ENCODE results near the gene SLC7A8. TPM values are rescaled to one million over a fixed set of nuclear protein-coding genes. Genes with fewer than 3 reads are reported as not detected.

The SLC7A8 gene
- total RNA-seq, 2 experiments from 2014 or later = 0.73 to 0.80 TPM

GRCh38 chr14:23140371-23140770 lies 43.1 kb downstream of the SLC7A8 start:
- no peak for ATAC-seq (ENCODE audit: poor library complexity)
- H3K36me3 Mint-ChIP-seq (ENCODE audit: low read depth) = no peaks in the 10 kb centered on the region
- intact Hi-C loops (cut with DNase I, micrococcal nuclease) = no loop called here

GRCh38 chr14:23139874-23140273 lies 43.6 kb downstream of the SLC7A8 start:
- H3K27ac Mint-ChIP-seq = no peak overlapping the region
- POLR2A ChIA-PET = no interaction called here
- no peaks in the 10 kb centered on the region for H3K36me3 Mint-ChIP-seq (ENCODE audit: low read depth)
- Histone ChIP-seq H3K27ac (ENCODE audit: low read depth in 1 of 2, low read length in 2 of 2) (no peak overlapping the region), H3K27me3 (ENCODE audit: control insufficient read depth in 1 of 2, insufficient read depth in 2 of 2, low read length in 2 of 2) (no peaks in the 10 kb centered on the region), H3K9me3 (ENCODE audit: control insufficient read depth in 1 of 2, insufficient read depth in 1 of 2, low read length in 2 of 2) (no peaks in the 10 kb centered on the region), H3K4me1 (ENCODE audit: insufficient read depth, low read length) (no peaks in the 10 kb centered on the region), H3K36me3 (ENCODE audit: insufficient read depth, low read length) (no peaks in the 10 kb centered on the region), H3K4me3 (ENCODE audit: low read length) (no peak overlapping the region)
- peaks cover 4% of the 10 kb centered on the region for H3K27me3 Mint-ChIP-seq
- ATAC-seq (ENCODE audit: poor library complexity) (no peak), DNase-seq (no peak)
- no peak for TF ChIP-seq CTCF (IDR thresholded peaks at IDR 0.05)
- CTCF ChIA-PET = no interaction called here
- H3K4me1 Mint-ChIP-seq (ENCODE audit: low read depth) = no peaks in the 10 kb centered on the region
- H3K4me3 Mint-ChIP-seq = no peak overlapping the region
- intact Hi-C loops (cut with DNase I, micrococcal nuclease) = no loop called here
- no peaks in the 10 kb centered on the region for H3K9me3 Mint-ChIP-seq

More at GRCh38 chr14:23140371-23140770, 43.1 kb downstream of the SLC7A8 start:
- Histone ChIP-seq H3K4me1 (ENCODE audit: insufficient read depth, low read length) (no peaks in the 10 kb centered on the region), H3K27me3 (ENCODE audit: control insufficient read depth in 1 of 2, insufficient read depth in 2 of 2, low read length in 2 of 2) (no peaks in the 10 kb centered on the region), H3K9me3 (ENCODE audit: control insufficient read depth in 1 of 2, insufficient read depth in 1 of 2, low read length in 2 of 2) (no peaks in the 10 kb centered on the region), H3K27ac (ENCODE audit: low read depth in 1 of 2, low read length in 2 of 2) (no peak overlapping the region), H3K36me3 (ENCODE audit: insufficient read depth, low read length) (no peaks in the 10 kb centered on the region), H3K4me3 (ENCODE audit: low read length) (no peak overlapping the region)
- ChIA-PET CTCF (no interaction called here), POLR2A (no interaction called here)
- H3K4me3 Mint-ChIP-seq = no peak overlapping the region
- no peaks in the 10 kb centered on the region for H3K4me1 Mint-ChIP-seq (ENCODE audit: low read depth)
- DNase-seq = no peak
- H3K9me3 Mint-ChIP-seq = no peaks in the 10 kb centered on the region
- H3K27ac Mint-ChIP-seq = no peak overlapping the region
- TF ChIP-seq CTCF (IDR thresholded peaks at IDR 0.05) = no peak
- peaks cover 4% of the 10 kb centered on the region for H3K27me3 Mint-ChIP-seq

GRCh38 chr14:23137813-23138535 lies 45.5 kb downstream of the SLC7A8 start:
- no peaks in the 10 kb centered on the region for H3K27me3 ChIP-seq (ENCODE audit: control insufficient read depth in 1 of 2, insufficient read depth in 2 of 2, low read length in 2 of 2)
- POLR2A ChIA-PET = no interaction called here
- no peaks in the 10 kb centered on the region for H3K36me3 Mint-ChIP-seq (ENCODE audit: low read depth)
- intact Hi-C loops (cut with DNase I, micrococcal nuclease) = no loop called here
- no peaks in the 10 kb centered on the region for H3K4me1 ChIP-seq (ENCODE audit: insufficient read depth, low read length)
- H3K4me3 Mint-ChIP-seq = no peak overlapping the region
- H3K27ac ChIP-seq (ENCODE audit: low read depth in 1 of 2, low read length in 2 of 2) = no peak overlapping the region
- H3K27me3 Mint-ChIP-seq = peaks cover 4% of the 10 kb centered on the region
- ATAC-seq (ENCODE audit: poor library complexity) = no peak
- DNase-seq = no peak
- no peak overlapping the region for H3K4me3 ChIP-seq (ENCODE audit: low read length)
- no peaks in the 10 kb centered on the region for H3K9me3 ChIP-seq (ENCODE audit: control insufficient read depth in 1 of 2, insufficient read depth in 1 of 2, low read length in 2 of 2)
- no peaks in the 10 kb centered on the region for H3K9me3 Mint-ChIP-seq
- no peaks in the 10 kb centered on the region for H3K36me3 ChIP-seq (ENCODE audit: insufficient read depth, low read length)
- CTCF ChIA-PET = interaction anchor here (1.0 kb wide), 1 partner anchor 38 kb away, joined by 3 read pairs; no protein-coding TSS in a partner anchor
- H3K27ac Mint-ChIP-seq = no peak overlapping the region
- no peaks in the 10 kb centered on the region for H3K4me1 Mint-ChIP-seq (ENCODE audit: low read depth)
- TF ChIP-seq CTCF (IDR thresholded peaks at IDR 0.05) = no peak
